ENCODE measurements around the gene NRG4.

DNA sequence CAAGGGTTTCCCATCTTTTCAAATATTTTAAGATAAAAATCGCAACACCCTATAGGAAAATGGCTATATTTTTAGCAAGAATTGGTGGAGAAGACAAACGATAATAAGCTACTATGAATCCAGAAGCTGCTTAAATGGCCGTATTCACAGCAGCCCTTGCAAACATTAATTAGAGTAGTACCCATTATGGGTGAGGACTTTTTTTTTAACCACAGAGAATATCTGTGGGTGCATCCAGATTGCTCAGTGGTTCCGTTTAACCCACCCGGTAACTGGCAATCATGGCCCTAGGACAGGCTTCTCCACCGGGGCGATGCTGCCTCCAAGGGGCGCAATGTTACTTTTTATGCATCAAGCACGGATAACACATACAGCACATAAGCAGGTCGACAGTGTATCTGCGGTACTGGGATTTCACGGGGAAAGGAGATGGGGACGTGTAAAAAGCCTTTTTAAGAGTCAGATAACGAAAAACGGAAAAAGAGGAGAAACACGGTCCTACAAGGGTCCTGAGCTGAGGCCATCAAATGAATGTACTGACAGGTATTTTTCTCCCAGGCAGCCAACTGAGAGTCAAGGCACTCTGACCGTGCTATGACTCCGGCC, 46.6 kb upstream of the NRG4 start:
- TF ChIP-seq CTCF (IDR thresholded peaks at IDR 0.05; ENCODE audit: low read length), result peak; percentile 34; the same call in 1 of the 2 replicates
- TF ChIP-seq EZH2 (IDR thresholded peaks at IDR 0.05; ENCODE audit: borderline replicate concordance, low read length), result no peak

Measured in OCI-LY1 (cell line).